Activated CD4-positive, alpha-beta T cell treated with anti-CD3 and anti-CD28 coated beads for 1 hour (primary cell): ENCODE data around the gene TTYH3.
"Not testable (repeated sequence)": the region's sequence is repeated elsewhere in the genome, so short reads cannot be mapped to it uniquely, and the experiment has no call there.

Experiments
- DNase-seq: peaks from one replicate; pipeline ENCODE4 v3.0.0-alpha.2; 2020

Gene TTYH3

GRCh38 chr7:2691011-2691707 lies 59.4 kb downstream of the TTYH3 start:
- no peak for DNase-seq

DNA sequence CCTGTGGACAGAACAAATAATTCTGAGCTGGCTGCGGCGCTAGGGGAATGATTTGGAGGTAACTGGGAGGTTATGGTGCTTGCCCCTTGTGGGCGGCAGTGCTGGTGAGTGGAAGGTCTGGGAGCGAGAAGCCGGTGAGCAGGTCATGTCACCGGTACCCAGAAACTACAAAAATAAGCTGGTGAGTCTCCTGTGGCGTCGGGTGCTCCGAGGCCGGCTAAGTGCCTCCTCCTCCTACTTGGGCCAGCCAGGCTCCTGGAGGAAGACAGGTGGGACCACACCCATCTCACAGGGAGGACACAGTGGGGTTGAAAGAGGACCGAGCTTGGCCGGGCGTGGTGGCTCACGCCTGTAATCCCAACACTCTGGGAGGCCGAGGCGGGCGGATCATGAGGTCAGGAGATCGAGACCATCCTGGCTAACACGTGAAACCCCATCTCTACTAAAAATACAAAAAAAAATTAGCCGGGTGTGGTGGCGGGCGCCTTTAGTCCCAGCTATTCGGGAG lies 60.2 kb downstream of the TTYH3 start:
- DNase-seq: not testable (repeated sequence)

- DNase-seq: no peak
These were observed 60.8 kb downstream of the TTYH3 start for GRCh38 chr7:2692543-2692942.

DNA sequence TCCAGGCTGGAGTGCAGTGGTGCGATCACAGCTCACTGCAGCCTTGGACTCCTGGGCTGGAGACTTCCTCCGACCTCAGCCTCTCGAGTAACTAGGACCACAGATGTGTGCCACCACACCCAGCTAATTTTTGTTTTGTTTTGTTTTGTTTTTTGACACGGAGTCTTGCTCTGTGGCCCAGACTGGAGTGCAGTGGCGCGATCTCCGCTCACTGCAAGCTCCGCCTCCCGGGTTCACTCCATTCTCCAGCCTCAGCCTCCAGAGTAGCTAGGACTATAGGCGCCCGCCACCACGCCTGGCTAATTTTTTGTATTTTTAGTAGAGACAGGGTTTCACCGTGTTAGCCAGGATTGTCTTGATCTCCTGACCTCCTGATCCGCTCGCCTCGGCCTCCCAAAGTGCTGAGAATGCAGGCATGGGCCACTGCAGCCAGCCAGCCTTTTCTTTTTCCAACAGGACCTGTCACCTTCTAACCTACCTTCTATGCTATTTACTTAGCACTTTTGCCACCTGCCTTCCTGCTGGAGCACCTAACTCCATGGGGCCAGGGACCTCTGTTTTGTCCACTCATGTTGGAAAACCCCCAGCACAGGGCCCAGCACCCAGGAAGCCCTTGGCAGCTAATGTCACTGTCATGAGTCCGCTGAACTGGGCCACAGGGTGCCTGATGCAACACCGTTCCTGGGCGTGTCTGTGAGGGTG lies 61.8 kb downstream of the TTYH3 start:
- DNase-seq: not testable (repeated sequence)

- DNase-seq: not testable (repeated sequence)
These were observed 62.3 kb downstream of the TTYH3 start for GRCh38 chr7:2694122-2694436.

GRCh38 chr7:2698581-2699288 lies 66.9 kb downstream of the TTYH3 start:
- DNase-seq: peak; percentile 36

- DNase-seq: no peak
These were observed 67.5 kb downstream of the TTYH3 start for GRCh38 chr7:2699289-2699620.

- DNase-seq: no peak
These were observed 68.5 kb downstream of the TTYH3 start for GRCh38 chr7:2700141-2700850.

GRCh38 chr7:2701424-2701823 lies 69.6 kb downstream of the TTYH3 start:
- no peak for DNase-seq

DNA sequence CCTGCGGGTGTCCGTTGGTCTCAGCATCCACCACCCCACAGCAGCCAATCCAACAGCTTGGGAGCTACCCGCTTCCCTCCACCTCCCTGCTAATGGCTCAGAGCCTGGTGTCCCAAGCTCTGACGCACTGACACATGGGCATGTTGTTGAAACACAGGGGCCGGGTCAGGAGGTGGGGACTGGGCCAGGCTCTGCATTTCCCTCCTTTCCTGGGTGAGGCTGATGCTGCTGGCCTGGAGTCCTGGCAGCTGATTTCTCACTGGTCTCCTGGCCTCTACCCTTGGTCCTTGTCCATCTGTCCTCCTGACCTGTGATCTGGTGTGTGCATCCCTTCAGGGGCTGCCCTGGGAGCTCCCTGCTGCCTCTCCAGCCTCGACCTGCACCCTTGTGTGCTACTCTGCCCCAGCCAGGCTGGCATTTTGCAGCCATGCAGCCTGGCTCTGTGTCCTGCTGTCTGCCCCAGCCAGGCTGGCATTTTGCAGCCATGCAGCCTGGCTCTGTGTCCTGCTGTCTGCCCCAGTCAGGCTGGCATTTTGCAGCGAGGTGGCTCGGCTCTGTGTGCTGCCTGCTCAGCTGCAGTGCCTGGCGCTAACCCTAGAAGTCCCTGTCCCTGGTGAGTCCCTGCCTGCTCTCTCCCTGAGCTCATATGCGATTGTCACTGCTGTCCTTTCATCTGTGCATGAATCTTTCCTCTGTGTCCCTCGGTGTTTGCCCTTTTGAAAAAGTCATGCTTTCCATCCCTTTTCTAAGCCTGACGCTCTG lies 70.2 kb downstream of the TTYH3 start:
- DNase-seq: no peak

DNA sequence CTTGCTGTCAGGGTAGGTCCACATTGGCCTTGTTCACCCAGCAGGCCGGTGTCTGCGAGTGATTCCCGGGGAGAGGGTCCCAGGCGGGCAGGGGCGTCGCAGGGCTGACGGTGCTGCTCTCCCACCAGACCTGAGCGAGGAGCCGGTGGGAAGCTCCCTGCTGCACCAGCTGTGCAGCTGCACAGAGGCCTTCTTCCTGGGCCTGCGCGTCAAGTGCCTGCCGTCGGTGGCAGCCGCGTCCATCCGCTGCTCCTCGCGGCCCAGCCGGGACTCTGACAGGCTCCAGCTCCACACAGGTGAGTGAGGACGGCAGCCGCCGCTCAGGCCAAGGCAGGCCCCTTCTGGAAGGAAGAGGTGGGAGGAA lies 70.8 kb downstream of the TTYH3 start:
- no peak for DNase-seq

- no peak for DNase-seq
These were observed 73.7 kb downstream of the TTYH3 start for GRCh38 chr7:2705371-2706096.

GRCh38 chr7:2706685-2707126 lies 74.9 kb downstream of the TTYH3 start:
- no peak for DNase-seq

GRCh38 chr7:2707481-2707880 lies 75.7 kb downstream of the TTYH3 start:
- no peak for DNase-seq

- no peak for DNase-seq
These were observed 76.3 kb downstream of the TTYH3 start for GRCh38 chr7:2708041-2708440.

GRCh38 chr7:2708547-2709310 lies 76.9 kb downstream of the TTYH3 start:
- DNase-seq: no peak

DNA sequence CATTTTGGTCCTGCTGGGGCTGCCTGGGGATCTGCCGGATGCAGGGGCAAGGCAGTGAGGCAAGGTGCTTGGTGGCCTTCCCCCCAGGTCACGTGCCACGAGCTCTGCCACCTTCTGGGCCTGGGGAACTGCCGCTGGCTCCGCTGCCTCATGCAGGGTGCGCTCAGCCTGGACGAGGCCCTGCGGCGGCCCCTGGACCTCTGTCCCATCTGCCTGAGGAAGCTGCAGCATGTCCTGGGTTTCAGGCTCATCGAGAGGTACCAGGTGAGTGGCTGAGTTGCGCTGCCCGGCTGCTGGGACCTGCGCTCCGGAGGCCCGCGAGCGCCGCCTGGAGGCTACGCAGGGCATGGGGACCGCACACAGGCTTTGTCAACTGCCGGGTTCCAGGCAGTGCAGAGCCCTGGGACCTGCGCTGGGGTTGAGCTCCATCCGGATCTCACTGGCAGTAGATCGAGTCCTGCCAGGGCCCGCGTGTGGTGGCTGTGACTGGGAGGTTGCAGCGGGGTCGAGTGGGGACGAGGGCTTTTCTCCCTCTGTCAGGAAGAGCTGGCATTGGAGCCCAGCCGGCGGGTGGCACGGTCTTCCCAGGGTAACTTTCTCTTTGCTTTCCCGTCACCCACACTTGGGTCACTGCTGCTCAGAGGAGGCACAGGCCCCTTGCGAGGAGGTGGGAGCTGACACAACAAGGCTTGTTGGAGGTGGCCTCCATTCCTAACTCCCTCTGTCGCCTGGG lies 77.9 kb downstream of the TTYH3 start:
- DNase-seq: peak; percentile 67

DNA sequence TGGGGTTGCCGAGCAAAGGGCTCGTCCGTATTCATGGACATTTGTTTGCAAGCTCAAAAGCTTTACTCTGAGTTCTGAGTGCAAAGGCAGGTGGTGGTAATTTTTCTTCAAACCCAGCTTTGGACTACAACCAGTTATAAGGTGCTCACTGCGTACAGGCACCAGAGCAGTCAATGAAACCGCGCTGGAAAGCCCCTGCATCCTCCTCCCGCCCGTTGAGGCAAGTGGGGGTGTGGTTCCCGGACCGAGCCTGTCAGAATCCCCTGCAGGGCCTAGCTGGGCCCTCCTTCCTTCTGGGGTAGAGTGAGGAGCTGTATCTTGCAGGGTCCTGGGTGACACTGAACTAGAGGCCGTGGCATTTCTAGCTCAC lies 78.5 kb downstream of the TTYH3 start:
- peak; percentile 25 for DNase-seq

DNA sequence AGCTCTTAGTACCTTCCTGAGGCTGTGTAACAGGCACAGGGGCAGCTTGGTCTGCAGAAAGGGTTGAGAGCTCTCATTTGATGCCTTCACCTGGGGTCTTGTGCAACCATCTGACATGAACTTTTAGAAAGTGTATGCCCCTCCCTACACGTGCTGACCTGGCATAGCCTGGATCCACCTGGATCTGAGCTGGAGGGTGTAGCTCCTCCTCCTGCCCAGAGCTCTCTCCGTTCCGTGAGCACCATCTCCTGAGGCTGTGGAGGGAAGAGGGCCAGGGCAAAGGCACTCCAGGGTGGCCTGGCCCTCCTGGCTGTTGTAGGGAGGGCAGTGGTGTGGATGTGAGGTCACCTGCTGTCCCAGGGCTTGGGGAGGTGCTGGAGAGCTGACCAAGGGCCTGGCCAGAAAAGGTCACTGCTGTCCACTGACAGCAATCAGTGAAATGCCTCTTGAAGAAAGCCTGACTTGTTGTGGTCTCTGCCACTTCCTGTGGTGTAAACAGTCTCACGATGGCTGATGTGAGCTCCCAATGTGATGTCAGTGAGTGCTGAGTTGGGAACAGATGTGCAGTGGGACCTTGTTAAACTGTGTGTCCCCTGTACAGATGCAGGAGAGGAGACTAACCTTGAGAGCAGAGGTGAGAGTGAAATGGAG lies 79.2 kb downstream of the TTYH3 start:
- DNase-seq: no peak
